Forelimb muscle (tissue), 1 donor: ENCODE data around the gene KIAA0753. TPM values are rescaled to one million over a fixed set of nuclear protein-coding genes. Genes with fewer than 3 reads are reported as not detected.
"Not testable (repeated sequence)": the region's sequence is repeated elsewhere in the genome, so short reads cannot be mapped to it uniquely, and the experiment has no call there.

Experiments used
- DNase-seq: peaks from one replicate; pipeline ENCODE4 v3.0.0-alpha.2; 2013; ENCODE audit warnings: low read depth
- polyA plus RNA-seq: library from polyadenylated mRNA; unstranded; fragments of 120-200 nt; gene quantifications from one replicate; pipeline ENCODE4 v1.2.1, GENCODE V29; 2013; ENCODE audit not compliant: insufficient read length

The KIAA0753 gene
- polyA plus RNA-seq, 1 donor, result 9.4 TPM

DNA sequence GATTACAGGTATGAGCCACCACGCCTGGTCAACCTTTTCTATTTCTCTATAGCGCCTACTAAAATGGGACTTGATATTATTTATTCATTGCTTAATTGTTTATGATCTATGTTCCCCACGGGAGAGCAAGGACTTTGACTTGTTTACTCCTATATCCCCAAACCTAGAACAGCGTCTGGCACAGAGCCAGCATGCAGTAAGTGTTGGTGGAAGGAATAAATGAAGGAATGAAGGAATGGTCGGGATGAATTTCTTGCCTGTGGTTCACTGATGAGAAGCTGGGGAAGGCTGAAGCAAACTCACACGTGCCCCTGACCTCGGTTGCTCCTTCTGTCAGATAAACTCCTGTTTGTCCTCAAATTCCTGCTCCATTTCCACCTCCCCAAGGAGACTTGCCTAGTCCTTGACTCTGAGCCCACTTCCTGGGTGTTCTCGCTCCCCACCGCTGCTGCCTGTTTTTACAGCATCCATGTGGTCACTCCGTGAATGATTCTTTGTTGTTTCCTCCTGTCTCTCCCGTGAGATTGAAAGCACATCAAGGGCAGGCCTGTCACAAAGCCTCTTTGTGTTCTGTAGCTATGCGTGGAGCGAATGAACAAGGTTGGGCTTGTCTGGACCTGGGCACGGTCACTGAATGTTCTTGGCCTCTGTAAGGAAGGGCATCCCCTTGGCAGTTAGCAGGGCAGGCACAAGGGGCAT, 28.4 kb upstream of the KIAA0753 start:
- no peak for DNase-seq

DNA sequence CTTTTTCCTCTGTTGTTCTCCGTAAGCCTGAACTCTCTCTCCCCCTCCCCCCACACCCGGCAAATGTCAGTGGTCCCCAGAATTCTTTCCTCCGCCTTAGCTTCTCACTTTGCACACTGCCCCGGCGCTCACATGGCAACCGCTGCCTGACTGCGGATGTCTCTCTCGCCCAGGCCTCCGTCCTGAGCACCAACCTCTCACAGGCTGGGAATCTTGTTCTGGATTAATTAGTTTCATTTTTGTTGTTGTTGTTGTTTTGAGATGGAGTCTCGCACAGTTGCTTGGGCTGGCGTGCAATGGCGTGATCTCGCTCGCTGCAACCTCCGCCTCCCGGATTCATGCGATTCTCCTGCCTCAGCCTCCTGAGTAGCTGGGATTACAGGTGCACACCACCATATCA, 27.7 kb upstream of the KIAA0753 start:
- DNase-seq, result no peak

DNA sequence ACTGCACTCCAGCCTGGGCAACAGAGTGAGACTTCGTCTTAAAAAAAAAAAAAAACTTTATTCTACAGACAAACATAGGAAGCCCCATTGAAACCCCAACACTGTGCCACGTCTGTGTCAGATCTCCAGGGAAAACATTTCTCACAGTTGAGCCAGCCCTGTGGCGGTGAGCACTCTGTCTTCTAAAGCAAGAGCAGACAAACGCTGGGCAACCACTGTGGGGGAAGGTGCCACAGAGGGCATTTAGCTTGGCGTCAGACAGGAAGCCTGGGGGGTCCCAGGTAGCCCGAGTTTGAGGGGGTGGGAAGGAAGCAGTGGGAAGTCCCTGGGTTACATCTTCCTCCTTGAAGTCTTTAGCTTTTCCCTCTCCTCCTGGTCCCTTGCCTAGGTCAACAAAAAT, 27.0 kb upstream of the KIAA0753 start:
- no peak for DNase-seq

DNA sequence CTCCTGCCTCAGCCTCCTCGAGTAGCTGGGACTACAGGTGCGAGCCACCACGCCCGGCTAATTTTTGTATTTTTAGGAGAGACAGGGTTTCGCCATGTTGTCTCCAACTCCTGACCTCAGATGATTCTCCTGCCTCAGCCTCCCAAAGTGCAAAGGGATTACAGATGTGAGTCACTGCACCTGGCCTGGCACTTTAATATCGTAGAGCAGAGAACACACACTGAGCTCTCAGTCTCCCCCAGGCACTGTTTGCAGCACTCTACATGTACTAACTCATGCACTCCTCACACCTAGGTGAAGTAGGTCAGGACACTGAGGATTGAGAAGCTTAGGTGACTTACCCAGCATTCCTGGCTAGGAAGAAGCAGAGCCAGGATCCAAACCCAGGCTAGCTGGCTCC, 26.0 kb upstream of the KIAA0753 start:
- DNase-seq, result no peak

DNA sequence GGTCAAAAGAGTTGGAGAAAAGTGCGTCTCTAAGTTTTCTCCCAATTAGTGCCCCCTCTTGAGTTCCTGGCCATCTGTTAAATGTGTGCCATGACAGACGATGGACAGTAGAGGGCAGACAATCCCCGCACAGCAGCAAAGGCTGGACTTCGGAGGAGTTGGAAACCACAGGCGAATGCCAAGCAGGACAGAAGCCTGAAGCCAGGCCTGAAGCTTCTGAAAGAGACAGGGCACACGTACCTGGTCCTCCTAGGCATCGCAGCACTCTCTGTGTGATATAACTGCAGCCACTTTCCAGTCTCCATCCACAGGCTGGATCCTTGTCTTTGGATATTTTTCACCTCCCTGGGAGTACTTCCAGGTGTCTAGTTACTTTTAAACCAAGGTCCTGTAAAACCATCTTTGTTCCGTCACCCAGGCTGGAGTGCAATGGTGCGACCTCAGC, 25.6 kb upstream of the KIAA0753 start:
- DNase-seq, result peak; percentile 59

DNA sequence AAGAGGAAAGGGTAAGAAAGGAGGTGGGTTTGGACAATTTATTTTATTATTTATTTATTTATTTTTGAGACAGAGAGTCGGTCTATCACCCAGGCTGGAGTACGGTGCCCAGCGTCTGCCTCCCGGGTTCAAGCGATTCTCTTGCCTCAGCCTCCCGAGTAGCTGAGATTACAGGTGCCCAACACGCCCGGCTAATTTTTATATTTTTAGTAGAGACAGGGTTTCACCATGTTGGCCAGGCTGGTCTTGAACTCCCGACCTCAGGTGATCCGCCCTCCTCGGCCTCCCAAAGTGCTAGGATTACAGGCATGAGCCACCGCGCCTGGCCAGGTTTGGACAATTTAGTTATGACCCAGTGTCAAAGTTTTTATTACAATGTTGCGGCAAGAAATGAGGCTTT, 22.7 kb upstream of the KIAA0753 start:
- not testable (repeated sequence) for DNase-seq

DNA sequence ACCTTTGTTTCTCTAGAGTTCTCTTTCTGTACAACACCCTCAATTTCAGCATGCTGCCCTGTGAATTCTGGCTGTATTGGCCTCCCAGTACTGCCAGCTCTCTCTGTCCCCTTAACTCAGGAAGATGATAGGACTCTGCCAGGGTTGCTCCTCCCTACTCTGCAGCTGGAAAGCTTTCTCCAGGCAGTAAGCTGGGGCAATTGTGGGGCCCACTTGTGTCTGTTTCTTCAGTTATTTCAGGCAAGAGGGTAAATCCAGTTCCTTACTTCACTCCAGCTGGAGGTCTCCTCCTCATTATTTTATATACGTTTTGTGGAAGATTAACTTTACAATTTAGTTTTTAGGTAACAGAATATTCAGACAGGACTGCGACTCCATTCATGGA, 20.9 kb upstream of the KIAA0753 start:
- no peak for DNase-seq

DNA sequence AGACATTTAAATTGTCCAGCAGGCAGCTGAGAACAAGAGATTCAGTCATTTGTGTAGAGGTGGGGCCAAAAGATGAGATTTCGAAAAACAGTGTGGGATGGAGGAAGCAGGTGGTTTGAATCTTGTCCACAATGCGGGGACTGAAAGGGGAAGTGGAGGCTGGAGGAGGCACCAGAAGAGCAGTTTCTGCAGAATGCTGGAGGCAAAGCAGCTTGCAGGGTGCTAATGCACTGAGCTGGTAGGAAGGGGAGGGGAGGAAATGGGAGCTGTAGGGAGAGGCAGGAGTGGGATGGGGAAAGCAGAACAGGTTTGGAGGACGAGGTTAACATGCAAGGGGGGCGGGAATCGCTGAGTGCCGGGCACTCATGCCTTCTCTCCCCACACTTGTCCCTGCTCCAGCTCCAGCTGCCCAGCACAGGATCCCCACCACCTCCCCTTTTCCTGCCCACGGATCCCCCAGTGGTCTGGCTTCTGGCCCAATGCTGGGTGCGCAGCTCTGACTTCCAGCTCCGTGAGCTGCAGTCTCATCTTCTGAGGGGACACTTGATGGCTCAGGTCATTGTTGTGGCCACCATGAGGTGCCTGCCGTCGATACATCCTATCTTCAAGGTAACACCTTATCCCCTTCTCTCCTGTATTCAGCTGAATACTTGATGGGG, 20.4 kb upstream of the KIAA0753 start:
- no peak for DNase-seq

DNA sequence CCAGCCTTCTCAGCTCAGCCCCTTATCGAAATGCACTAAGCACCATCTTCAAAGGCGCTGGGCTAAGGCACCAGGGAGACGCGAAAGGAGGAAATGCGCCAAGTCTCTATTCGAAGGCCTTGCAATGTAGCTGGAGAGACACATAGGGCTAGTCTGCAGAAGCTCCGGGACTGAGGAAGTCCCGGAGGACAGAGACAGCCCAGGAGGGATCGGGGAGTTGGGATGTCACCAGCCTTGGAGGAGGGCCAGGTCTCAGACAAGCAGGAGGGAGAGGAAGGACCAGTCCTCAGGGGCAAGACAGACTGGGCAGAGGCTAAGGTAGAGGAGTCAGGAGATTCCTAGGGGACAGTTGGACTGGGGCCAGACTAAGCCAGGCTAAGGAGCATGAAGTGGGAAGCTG, 19.6 kb upstream of the KIAA0753 start:
- no peak for DNase-seq

DNA sequence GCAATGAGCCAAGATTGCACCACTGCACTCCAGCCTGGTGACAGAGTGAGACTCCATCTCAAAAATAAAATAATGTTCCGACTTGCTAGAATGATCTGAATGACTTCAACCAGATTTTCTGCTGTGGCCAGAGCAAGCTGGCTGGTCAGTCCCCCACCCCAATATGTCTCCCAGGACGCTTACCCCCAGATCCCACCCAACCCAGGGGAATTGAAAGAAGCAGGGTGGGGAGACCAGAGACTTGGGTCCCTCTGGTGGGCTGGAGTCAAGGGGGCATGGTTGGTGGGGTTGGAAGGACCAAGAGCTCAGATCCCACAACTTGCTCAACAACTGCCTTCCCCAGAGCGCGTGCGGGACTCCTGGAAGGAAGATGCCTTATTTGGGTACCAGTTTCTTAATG, 17.9 kb upstream of the KIAA0753 start:
- DNase-seq, result not testable (repeated sequence)

DNA sequence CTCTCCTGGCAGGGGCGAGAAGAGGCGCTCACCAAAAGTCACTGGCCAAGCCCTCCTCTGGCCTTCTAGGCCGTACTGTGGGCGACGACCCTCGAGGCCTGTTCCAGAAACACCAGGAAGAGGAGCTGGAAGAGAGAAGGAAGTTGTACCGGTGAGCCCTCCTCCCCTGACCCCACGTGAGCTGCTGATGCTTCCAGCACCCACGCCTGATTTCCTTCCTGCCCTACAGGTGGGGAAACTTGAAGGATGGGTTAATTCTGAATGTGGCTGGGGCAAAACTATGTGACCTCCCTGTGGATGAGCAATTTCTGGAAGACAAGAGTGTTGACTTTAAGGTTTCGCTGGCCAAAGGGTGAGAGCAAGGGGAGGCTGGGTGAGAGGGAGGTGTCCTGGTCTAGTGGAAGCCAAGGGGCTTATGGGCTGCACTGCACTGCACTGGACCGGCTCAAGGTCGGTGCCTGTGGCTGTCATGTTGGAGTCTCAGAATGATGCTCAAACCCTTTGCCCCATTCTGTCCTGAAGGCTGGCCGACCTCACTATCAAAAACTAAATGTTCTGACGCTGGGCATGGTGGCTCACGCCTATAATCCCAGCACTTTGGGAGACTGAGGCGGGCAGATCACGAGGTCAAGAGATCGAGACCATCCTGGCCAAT, 17.2 kb upstream of the KIAA0753 start:
- DNase-seq, result no peak

DNA sequence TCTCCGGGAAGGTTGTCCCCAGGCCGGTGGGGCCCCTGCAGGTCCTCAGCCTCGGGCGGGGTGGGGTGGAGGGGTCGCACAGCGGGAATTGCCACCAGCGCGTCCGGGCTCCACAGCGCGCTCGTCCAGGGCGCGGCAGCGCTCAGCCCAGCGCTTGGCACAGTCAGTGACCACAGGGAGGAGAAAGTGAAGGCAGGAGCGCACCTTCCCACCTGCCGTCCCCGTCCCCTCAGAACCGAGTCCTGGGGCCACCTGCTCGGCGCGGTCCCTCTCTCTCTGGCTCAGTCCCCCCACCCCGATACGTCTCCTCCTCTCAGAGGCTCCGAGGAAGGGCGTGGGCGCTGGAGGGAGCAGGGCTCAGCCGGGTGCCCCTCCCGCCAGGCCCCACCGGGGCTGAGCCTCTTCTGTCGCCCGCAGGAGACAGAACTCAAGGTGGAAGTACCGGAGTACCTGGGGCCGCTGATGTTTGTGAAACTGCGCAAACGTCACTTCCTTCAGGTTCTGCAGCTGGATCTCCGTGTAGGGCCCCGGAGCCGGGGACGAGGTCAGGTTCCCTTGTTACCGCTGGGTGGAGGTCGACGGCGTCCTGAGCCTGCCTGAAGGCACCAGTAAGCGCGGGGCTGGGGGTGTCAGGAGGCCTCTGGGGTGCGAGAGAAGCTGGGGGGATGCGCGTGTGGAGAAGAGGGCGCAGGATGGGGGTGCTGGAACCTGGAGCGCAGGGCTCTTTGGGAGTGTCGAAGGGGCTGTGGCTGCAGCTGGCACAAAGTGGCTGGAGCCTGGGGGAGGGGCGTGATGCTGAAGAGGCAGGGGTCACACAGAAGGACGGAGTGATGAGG, 16.5 kb upstream of the KIAA0753 start:
- not testable (repeated sequence) for DNase-seq

DNA sequence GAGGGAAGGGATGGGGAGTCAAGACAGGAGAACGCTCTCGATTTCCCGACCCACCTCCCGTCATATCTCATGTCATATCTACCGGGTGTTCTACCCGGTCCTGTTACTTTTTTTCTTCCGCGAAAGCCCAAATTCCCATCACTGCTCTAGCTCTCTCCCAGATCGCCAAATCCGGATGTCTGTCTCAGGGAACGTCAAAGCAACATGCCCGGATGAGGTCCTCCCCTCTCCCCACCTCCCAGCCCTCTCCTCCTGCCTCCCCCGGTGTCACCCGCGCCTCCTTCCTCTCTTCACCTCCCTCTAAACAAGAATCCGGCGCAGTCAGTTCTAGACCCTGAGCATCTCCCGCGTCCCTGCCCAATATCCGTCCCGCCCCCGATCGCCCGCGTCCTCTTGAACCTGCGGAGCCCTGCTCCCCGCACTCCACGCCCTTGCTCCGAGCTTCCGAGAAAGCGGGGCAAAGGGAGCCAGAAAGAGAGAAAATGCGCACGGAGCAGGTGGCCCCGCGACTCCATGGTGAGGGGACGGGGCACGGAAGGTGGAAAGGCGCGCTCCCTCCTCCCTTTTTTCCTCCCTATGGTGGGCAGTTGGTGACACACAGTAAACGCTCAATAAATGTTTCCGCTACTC, 15.3 kb upstream of the KIAA0753 start:
- DNase-seq, result not testable (repeated sequence)

DNA sequence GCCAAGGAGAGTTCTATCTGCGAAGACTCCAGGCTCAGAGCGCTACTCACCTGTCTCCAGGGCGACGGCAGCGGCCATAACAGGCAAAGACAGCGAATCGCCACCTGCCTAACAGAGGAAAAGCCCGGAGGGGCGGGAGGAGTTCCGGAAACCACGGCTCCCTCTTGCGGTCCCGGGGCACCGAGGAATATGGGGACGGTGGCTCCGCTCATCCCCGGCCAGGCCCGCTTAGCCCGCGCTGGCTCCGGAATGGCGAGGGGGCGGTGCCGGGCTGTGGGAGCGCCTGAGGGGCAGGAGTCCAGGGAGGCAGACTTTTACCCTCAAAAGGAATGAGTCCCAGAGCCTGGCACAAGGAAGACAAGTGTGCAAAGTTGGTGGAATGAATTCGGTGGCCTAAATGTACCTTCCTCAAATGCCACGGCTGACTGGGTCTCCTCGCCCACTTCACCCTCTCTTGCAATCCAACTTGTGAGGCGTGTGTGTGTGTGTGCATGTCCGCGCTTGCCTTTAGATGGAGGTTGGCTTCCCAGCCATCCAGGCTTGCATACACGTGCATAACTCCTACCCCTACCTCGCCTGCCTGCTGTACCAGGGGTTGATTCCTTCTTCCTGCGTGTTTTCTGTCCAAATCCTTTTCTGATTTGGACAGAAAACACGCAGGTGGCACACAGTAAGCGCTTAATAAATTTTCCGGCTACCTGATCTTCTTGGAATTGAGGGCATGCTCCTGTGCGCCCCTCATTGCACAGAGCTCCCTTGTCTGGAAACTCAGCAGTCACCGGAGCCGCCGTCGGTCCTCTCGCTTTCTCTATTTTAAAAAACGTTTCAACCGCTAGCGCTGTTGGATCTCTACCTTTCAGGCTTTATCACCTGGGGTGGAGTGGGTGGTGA, 14.6 kb upstream of the KIAA0753 start:
- no peak for DNase-seq

DNA sequence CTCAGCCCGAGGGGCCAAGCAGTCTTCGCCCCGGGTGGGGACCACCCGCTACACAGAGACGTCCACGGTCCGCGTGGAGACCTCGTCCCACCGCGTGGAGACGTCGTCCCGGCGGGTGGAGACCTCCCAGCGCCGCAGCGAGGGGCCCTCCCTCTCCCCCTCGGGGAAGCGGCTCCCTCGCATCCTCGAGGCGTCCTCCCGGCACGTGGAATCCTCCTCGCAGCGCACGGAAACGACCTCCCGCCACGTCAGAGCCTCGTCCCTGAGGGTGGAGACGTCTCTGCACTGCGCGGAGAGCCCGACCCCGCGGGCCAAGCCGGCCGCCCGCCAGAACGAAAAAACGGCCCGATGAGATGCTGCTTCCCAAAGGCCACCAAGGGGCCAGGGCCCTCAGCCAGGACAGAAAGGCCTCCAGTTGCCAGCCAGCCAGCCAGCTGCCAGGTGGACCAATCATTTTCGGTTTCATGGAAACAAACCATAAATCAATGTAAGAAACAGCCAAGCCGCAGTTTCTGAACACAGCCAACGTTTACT, 11.5 kb upstream of the KIAA0753 start:
- no peak for DNase-seq

DNA sequence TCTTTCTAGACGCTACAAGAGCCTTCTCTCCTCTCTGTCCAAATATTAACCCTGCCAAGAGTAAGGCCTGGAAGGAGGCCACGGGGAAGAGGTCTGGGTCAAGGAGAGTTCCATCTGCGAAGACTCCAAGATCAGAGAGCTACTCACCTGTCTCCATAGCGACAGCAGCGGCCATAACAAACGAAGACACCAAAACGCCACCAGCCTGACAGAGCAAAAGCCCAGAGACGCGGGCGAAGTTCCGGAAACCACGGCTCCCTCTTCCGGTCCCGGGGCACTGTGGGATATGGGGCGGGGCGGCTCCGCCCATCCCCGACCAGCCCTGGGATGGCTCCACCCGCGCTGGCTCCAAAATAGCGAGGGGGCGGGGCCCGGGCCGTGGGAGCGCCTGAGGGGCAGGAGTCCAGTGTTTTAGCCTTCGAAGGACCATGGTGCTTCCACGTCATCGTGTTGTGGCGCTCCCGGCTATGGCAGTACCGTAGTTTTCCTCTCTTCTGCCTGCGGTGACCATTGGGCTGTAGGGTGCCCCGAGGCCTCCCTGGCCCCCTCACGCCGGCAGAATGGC, 10.9 kb upstream of the KIAA0753 start, which contains the start of the genes C17orf100 and MED31:
C17orf100 (plus strand) TSS at position 409 of the 565 bp plus-strand sequence; CDS start at position 561, 152 bp downstream.
MED31 (minus strand) TSS at position 252 of the 565 bp plus-strand sequence; CDS start at position 175, 77 bp downstream.
- DNase-seq, result peak; percentile 74

DNA sequence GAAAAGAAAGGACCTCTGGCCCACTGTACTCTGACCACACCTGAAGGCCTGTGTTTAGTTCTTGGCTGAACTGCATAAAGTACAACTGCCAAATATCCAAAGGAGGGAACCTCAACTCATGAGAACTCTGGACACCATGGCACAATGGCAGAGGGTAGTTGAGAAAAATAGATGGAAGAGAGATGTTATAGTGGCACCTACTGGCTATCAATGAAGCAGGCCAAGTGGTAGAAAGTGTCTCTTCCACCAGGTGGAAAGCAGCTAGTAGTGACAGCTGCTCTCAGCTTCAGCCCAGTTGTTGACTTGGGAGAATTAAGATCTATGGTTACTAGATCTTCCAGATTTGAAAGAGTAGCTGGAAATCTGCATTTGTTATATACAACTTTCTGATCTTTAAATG, 7.7 kb upstream of the KIAA0753 start:
- no peak for DNase-seq

DNA sequence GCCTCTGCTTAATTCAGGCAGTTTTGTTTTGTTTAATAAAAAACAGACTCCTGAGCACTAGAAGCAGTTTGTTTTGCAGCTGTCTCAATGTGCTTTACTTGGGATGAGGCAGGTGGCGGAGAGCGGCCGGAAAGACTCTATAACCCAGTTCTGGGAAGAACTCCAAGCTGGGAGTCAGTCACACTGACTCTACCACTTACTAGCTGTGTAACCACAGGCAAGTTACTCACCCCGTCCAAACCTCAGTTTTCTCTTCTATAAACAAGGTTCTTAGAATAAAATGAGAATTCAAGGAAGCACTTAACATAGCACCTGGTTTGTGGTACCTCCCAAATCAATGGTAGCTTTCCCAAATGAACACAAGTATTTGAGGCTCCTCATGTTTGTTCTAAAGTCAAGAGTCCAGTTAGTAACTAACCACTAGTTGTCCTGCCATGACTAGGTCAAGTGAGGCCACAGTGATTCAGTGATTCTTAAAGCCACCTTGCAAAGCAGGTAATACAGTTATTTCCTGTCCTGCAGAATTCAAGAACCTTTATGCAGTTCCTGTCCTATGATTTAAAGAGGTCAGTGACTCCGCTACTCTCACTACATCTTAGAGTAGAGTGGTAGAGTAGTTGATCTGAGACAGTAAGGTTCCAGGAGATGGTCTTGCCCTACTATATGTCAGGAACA, 3.1 kb upstream of the KIAA0753 start:
- no peak for DNase-seq

DNA sequence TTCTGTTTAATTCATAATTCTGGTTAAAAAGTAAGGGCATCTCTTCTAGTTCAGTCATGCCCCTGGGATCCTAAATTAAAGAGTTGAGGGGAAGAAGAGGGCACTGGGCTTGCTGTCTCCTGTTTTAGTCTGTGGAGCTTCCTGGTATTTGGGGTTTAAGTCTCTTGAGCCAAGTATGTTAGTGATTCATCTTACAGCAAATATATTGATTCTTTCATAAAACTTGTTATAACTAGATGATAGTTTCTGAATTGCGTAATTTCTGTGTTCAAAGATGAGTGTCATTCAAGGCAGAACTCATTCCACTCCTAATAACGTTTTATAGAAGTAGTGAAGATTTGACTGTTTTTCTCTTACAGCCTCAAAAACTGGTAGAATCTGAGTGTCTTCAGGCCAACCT, 2.1 kb upstream of the KIAA0753 start:
- DNase-seq, result no peak
